WTC11 (cell line): ENCODE results near the gene HOXA10. TPM values are rescaled to one million over a fixed set of nuclear protein-coding genes. Genes with fewer than 3 reads are reported as not detected.

Experiments
- ATAC-seq: fragments of 200-7000 bp; cut with Tn5 transposase; 2 replicates; pipeline ENCODE4 v1.10.0; 2021; ENCODE audit warnings: mild to moderate bottlenecking, moderate library complexity
- CTCF ChIA-PET: fragments of 300-600 bp; sonication (Branson Sonifier 250); formaldehyde crosslinking; loops from one replicate; lab custom pipeline; 2021; ENCODE audit warnings: antibody characterized with exemption; lab: Charles Lee
- POLR2A ChIA-PET: fragments of 350-600 bp; sonication (Branson Sonifier 250); formaldehyde crosslinking; loops from one replicate; lab custom pipeline; 2021; ENCODE audit warnings: antibody characterized with exemption; lab: Charles Lee
- DNase-seq: peaks from one replicate; pipeline ENCODE4 v3.0.0; 2021; ENCODE audit warnings: low spot score
- H3K27ac Mint-ChIP-seq: 2 replicates; pipeline ENCODE4 v1.8.0; 2021; ENCODE audit warnings: mixed read lengths
- H3K27me3 Mint-ChIP-seq: 2 replicates; pipeline ENCODE4 v1.8.0; 2021; ENCODE audit warnings: low read depth, mild to moderate bottlenecking, moderate library complexity, mixed read lengths
- H3K36me3 Mint-ChIP-seq: 2 replicates; pipeline ENCODE4 v1.8.0; 2021; ENCODE audit warnings: mixed read lengths
- H3K4me1 Mint-ChIP-seq: 2 replicates; pipeline ENCODE4 v1.8.0; 2022; ENCODE audit warnings: mixed read lengths
- H3K4me3 Mint-ChIP-seq: 2 replicates; pipeline ENCODE4 v1.8.0; 2021; ENCODE audit warnings: mild to moderate bottlenecking, moderate library complexity, mixed read lengths
- H3K9me3 Mint-ChIP-seq: 2 replicates; pipeline ENCODE4 v1.8.0; 2021; ENCODE audit warnings: mixed read lengths
- CBFB ChIP-seq: sonication (generic); formaldehyde crosslinking; IDR thresholded peaks from 2 replicates; pipeline ENCODE4 v1.8.1; 2022; ENCODE audit warnings: mild to moderate bottlenecking, low read depth, missing genetic modification reagents
- EMX1 ChIP-seq: fragments of 250-450 bp; sonication (Bioruptor Pico); IDR thresholded peaks from 2 replicates; pipeline ENCODE4 v1.8.0; 2021; ENCODE audit warnings: mild to moderate bottlenecking
- MYBL2 ChIP-seq: sonication (generic); formaldehyde crosslinking; IDR thresholded peaks from 2 replicates; pipeline ENCODE4 v1.8.1; 2023; ENCODE audit warnings: mild to moderate bottlenecking, moderate library complexity, missing genetic modification reagents
- NFE2L1 ChIP-seq: sonication (generic); formaldehyde crosslinking; IDR thresholded peaks from 2 replicates; pipeline ENCODE4 v1.8.1; 2023; ENCODE audit warnings: missing genetic modification reagents
- NR3C1 ChIP-seq: sonication (generic); formaldehyde crosslinking; conservative IDR thresholded peaks from 2 replicates; pipeline ENCODE4 v1.8.1; 2023; ENCODE audit warnings: low read depth, mild to moderate bottlenecking, missing genetic modification reagents
- RORB ChIP-seq: fragments of 250-450 bp; sonication (Bioruptor Pico); IDR thresholded peaks from 2 replicates; pipeline ENCODE4 v1.9.0; 2021; ENCODE audit warnings: mild to moderate bottlenecking
- SMAD3 ChIP-seq: sonication (generic); formaldehyde crosslinking; IDR thresholded peaks from 2 replicates; pipeline ENCODE4 v1.8.0; 2022; ENCODE audit warnings: missing genetic modification reagents, mild to moderate bottlenecking, borderline replicate concordance
- ZNF138 ChIP-seq: sonication (generic); formaldehyde crosslinking; conservative IDR thresholded peaks from 2 replicates; pipeline ENCODE4 v1.8.1; 2022; ENCODE audit warnings: mild to moderate bottlenecking, moderate library complexity, missing genetic modification reagents
- total RNA-seq: library from RNA; stranded (reverse); gene quantifications from 3 replicates; pipeline ENCODE4 v1.2.3, GENCODE V29; 2021
- TF ChIP-seq, protein P1 (sequence below): fragments of 250-450 bp; sonication (Bioruptor Pico); IDR thresholded peaks from 2 replicates; pipeline ENCODE4 v1.9.0; 2021; ENCODE audit warnings: mild to moderate bottlenecking, borderline replicate concordance
- TF ChIP-seq, protein P2 (sequence below): sonication (generic); formaldehyde crosslinking; conservative IDR thresholded peaks from 2 replicates; pipeline ENCODE4 v1.8.1; 2023; ENCODE audit warnings: mild to moderate bottlenecking, low read depth, missing genetic modification reagents, moderate library complexity
- TF ChIP-seq, protein P3 (sequence below): sonication (generic); formaldehyde crosslinking; IDR thresholded peaks from 2 replicates; pipeline ENCODE4 v1.8.1; 2022; ENCODE audit warnings: missing genetic modification reagents, borderline replicate concordance
- TF ChIP-seq, protein P4 (sequence below): sonication (generic); formaldehyde crosslinking; IDR thresholded peaks from 2 replicates; pipeline ENCODE4 v1.8.0; 2023; ENCODE audit warnings: missing genetic modification reagents

Gene HOXA10
- total RNA-seq, 1 experiment from 2014 or later, result 0.07 TPM

DNA sequence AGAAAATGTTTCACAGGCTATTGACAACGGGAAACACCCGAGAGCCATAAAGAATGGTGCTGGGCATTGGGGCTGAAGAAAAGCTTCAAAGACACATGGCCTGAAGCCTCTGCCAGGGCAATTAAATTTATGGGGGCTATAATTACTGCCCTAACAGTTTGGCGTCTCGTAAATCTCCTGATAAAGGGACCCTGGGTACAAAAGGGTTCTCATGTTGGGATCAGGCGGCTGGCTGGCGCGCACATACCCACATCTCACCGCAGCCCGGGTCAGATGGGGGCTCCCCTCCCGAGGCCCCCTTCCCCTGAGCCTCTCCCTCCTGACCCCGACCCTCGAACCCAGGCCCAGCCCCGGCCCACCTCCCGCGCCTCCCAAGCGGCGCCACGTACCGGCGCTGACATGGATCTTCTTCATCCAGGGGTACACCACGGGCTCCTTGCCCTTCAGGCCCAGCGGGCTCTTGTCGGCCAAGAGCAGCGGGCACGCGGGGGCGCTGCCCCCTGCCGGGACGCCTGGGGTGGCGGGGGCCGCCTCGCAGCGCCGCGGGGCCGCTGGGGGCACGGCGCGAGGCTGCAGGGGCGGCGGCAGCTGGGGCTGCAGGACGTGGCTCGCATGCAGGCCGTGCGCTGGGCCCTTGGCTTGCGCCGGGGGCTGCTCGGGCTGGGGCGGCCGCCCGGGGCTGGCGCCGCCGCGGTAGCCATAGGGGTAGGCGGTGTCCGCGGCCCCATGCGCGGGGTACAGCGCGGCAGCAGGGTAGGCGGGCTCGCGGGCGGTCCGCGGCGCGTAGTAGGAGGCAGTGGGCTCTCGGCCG, 44.2 kb downstream of the HOXA10 start:
- Mint-ChIP-seq H3K27ac (no peak overlapping the region), H3K36me3 (no peaks in the 10 kb centered on the region; the same call in 1 of the 2 replicates), H3K27me3 (peaks cover 96% of the 10 kb centered on the region), H3K9me3 (no peaks in the 10 kb centered on the region), H3K4me3 (no peak overlapping the region), H3K4me1 (peaks cover 9% of the 10 kb centered on the region; the same call in 1 of the 2 replicates)
- DNase-seq (no peak), ATAC-seq (peak; percentile 39)
- ChIA-PET POLR2A (no interaction called here), CTCF (interaction anchor here (1.0 to 2.6 kb wide), 3 partner anchors 13 to 50 kb away, joined by 3 to 7 read pairs (median 4); no protein-coding TSS in a partner anchor)
- TF ChIP-seq, protein P1, sequence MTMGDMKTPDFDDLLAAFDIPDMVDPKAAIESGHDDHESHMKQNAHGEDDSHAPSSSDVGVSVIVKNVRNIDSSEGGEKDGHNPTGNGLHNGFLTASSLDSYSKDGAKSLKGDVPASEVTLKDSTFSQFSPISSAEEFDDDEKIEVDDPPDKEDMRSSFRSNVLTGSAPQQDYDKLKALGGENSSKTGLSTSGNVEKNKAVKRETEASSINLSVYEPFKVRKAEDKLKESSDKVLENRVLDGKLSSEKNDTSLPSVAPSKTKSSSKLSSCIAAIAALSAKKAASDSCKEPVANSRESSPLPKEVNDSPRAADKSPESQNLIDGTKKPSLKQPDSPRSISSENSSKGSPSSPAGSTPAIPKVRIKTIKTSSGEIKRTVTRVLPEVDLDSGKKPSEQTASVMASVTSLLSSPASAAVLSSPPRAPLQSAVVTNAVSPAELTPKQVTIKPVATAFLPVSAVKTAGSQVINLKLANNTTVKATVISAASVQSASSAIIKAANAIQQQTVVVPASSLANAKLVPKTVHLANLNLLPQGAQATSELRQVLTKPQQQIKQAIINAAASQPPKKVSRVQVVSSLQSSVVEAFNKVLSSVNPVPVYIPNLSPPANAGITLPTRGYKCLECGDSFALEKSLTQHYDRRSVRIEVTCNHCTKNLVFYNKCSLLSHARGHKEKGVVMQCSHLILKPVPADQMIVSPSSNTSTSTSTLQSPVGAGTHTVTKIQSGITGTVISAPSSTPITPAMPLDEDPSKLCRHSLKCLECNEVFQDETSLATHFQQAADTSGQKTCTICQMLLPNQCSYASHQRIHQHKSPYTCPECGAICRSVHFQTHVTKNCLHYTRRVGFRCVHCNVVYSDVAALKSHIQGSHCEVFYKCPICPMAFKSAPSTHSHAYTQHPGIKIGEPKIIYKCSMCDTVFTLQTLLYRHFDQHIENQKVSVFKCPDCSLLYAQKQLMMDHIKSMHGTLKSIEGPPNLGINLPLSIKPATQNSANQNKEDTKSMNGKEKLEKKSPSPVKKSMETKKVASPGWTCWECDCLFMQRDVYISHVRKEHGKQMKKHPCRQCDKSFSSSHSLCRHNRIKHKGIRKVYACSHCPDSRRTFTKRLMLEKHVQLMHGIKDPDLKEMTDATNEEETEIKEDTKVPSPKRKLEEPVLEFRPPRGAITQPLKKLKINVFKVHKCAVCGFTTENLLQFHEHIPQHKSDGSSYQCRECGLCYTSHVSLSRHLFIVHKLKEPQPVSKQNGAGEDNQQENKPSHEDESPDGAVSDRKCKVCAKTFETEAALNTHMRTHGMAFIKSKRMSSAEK (CRISPR knock-in tag), result no peak
- TF ChIP-seq ZNF138, result no peak
- TF ChIP-seq, protein P2, sequence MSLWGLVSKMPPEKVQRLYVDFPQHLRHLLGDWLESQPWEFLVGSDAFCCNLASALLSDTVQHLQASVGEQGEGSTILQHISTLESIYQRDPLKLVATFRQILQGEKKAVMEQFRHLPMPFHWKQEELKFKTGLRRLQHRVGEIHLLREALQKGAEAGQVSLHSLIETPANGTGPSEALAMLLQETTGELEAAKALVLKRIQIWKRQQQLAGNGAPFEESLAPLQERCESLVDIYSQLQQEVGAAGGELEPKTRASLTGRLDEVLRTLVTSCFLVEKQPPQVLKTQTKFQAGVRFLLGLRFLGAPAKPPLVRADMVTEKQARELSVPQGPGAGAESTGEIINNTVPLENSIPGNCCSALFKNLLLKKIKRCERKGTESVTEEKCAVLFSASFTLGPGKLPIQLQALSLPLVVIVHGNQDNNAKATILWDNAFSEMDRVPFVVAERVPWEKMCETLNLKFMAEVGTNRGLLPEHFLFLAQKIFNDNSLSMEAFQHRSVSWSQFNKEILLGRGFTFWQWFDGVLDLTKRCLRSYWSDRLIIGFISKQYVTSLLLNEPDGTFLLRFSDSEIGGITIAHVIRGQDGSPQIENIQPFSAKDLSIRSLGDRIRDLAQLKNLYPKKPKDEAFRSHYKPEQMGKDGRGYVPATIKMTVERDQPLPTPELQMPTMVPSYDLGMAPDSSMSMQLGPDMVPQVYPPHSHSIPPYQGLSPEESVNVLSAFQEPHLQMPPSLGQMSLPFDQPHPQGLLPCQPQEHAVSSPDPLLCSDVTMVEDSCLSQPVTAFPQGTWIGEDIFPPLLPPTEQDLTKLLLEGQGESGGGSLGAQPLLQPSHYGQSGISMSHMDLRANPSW (CRISPR knock-in tag), result no peak
- TF ChIP-seq SMAD3 (CRISPR knock-in tag), result no peak
- no peak for TF ChIP-seq NR3C1 (CRISPR knock-in tag)
- TF ChIP-seq, protein P3, sequence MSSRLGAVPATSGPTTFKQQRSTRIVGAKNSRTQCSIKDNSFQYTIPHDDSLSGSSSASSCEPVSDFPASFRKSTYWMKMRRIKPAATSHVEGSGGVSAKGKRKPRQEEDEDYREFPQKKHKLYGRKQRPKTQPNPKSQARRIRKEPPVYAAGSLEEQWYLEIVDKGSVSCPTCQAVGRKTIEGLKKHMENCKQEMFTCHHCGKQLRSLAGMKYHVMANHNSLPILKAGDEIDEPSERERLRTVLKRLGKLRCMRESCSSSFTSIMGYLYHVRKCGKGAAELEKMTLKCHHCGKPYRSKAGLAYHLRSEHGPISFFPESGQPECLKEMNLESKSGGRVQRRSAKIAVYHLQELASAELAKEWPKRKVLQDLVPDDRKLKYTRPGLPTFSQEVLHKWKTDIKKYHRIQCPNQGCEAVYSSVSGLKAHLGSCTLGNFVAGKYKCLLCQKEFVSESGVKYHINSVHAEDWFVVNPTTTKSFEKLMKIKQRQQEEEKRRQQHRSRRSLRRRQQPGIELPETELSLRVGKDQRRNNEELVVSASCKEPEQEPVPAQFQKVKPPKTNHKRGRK (CRISPR knock-in tag), result no peak
- no peak for TF ChIP-seq RORB (CRISPR knock-in tag)
- TF ChIP-seq NFE2L1 (CRISPR knock-in tag), result no peak
- TF ChIP-seq, protein P4, sequence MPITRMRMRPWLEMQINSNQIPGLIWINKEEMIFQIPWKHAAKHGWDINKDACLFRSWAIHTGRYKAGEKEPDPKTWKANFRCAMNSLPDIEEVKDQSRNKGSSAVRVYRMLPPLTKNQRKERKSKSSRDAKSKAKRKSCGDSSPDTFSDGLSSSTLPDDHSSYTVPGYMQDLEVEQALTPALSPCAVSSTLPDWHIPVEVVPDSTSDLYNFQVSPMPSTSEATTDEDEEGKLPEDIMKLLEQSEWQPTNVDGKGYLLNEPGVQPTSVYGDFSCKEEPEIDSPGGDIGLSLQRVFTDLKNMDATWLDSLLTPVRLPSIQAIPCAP (CRISPR knock-in tag), result no peak
- no peak for TF ChIP-seq MYBL2
- no peak for TF ChIP-seq CBFB (CRISPR knock-in tag)
- TF ChIP-seq EMX1 (CRISPR knock-in tag), result no peak
